HG03103 (cell line): Measurements from ENCODE around the gene MRM3.
"Not testable (repeated sequence)": the region's sequence is repeated elsewhere in the genome, so short reads cannot be mapped to it uniquely, and the experiment has no call there.

Experiments
- ATAC-seq: cut with Tn5 transposase; IDR thresholded peaks from one replicate; pipeline ENCODE4 v1.9.1; 2021; ENCODE audit warnings: low read depth; ENCODE audit not compliant: unreplicated experiment

MRM3 gene

GRCh38 chr17:781805-782731 is at the start of gene MRM3, which contains the start of gene GLOD4:
Gene MRM3, plus strand, starts transcription at chr17:782353. Its CDS starts 26 bp downstream, at chr17:782379.
Gene GLOD4, minus strand, starts transcription at chr17:782280. Its CDS starts 25 bp downstream, at chr17:782255.
- peak; percentile 65 for ATAC-seq

- ATAC-seq: peak; percentile 31
Measured at GRCh38 chr17:732902-733720, 49.0 kb upstream of the MRM3 start.

GRCh38 chr17:733743-734142 is 48.4 kb upstream of the MRM3 start:
- ATAC-seq: no peak

- no peak for ATAC-seq
Measured at GRCh38 chr17:737561-738113, 44.5 kb upstream of the MRM3 start.

GRCh38 chr17:740240-741017 is 41.7 kb upstream of the MRM3 start:
- ATAC-seq: peak; percentile 80

GRCh38 chr17:742147-742793 is 39.9 kb upstream of the MRM3 start:
- no peak for ATAC-seq

- no peak for ATAC-seq
Measured at GRCh38 chr17:743139-743538, 39.0 kb upstream of the MRM3 start.

- no peak for ATAC-seq
Measured at GRCh38 chr17:744937-745336, 37.2 kb upstream of the MRM3 start.

- ATAC-seq: no peak
Measured at GRCh38 chr17:745406-745805, 36.7 kb upstream of the MRM3 start.

- no peak for ATAC-seq
Measured at GRCh38 chr17:746181-746580, 36.0 kb upstream of the MRM3 start.

- no peak for ATAC-seq
Measured at GRCh38 chr17:746783-747629, 35.1 kb upstream of the MRM3 start.

- not testable (repeated sequence) for ATAC-seq
Measured at GRCh38 chr17:748604-749003, 33.5 kb upstream of the MRM3 start.

- not testable (repeated sequence) for ATAC-seq
Measured at GRCh38 chr17:749359-749758, 32.8 kb upstream of the MRM3 start.

- no peak for ATAC-seq
Measured at GRCh38 chr17:750431-751037, 31.6 kb upstream of the MRM3 start.

- ATAC-seq: peak; percentile 28
Measured at GRCh38 chr17:751269-752001, 30.7 kb upstream of the MRM3 start.

GRCh38 chr17:752002-752619 is 30.0 kb upstream of the MRM3 start, which contains the start of gene GEMIN4:
Gene GEMIN4, minus strand, starts transcription at chr17:752264. Its CDS starts 122 bp downstream, at chr17:752142.
- ATAC-seq: peak; percentile 76

GRCh38 chr17:752620-753219 is 29.4 kb upstream of the MRM3 start:
- ATAC-seq: no peak
